IMR-90 (cell line): ENCODE results near the gene MAML2. TPM values are rescaled to one million over a fixed set of nuclear protein-coding genes. Genes with fewer than 3 reads are reported as not detected.

ENCODE experiments used
- ATAC-seq: fragments of 200-7000 bp; cut with Tn5 transposase; 2 replicates; pipeline ENCODE4 v1.9.1; 2020; ENCODE audit warnings: low read depth, mild to moderate bottlenecking, moderate library complexity
- BruUV-seq: library from RNA; stranded (reverse); fragments of 400-500 nt; replicated peaks from 2 replicates; lab custom pipeline; 2021; lab: Mats Ljungman, UMichigan
- CTCF ChIA-PET: fragments of 300-600 bp; formaldehyde crosslinking; extraction: SDS; loops from one replicate; lab custom pipeline; 2021; ENCODE audit warnings: antibody characterized with exemption; lab: Yijun Ruan, JAX
- POLR2A ChIA-PET: fragments of 300-600 bp; sonication (Branson Sonifier 250); formaldehyde crosslinking; loops from one replicate; lab custom pipeline; 2022; ENCODE audit warnings: antibody characterized with exemption; ENCODE audit not compliant: unreplicated experiment; lab: Charles Lee
- DNase-seq: peaks from one replicate; pipeline ENCODE4 v3.0.0; 2013
- H2AFZ ChIP-seq: replicated peaks from 2 replicates; pipeline ENCODE3; 2013; ENCODE audit warnings: low read length, mild to moderate bottlenecking; ENCODE audit not compliant: poor library complexity
- H2AK5ac ChIP-seq: 2 replicates; pipeline ENCODE4 v1.6.1; 2013; ENCODE audit warnings: low read depth, low read length, inconsistent platforms
- H2AK9ac ChIP-seq: replicated peaks from 2 replicates; pipeline ENCODE3; 2013; ENCODE audit warnings: mild to moderate bottlenecking, low read depth, low read length, moderate library complexity; ENCODE audit not compliant: poor library complexity
- H2BK120ac ChIP-seq: 2 replicates; pipeline ENCODE4 v1.6.1; 2013; ENCODE audit warnings: low read depth, low read length, inconsistent platforms
- H2BK15ac ChIP-seq: 3 replicates; pipeline ENCODE4 v1.6.1; 2013; ENCODE audit warnings: low read depth, low read length, inconsistent platforms
- H2BK20ac ChIP-seq: 2 replicates; pipeline ENCODE4 v1.6.1; 2013; ENCODE audit warnings: low read depth, mild to moderate bottlenecking, inconsistent platforms, low read length, moderate library complexity
- H2BK5ac ChIP-seq: 2 replicates; pipeline ENCODE4 v1.6.1; 2013; ENCODE audit warnings: mild to moderate bottlenecking, low read depth, low read length, inconsistent platforms; ENCODE audit not compliant: poor library complexity, severe bottlenecking
- H3K14ac ChIP-seq: replicated peaks from 2 replicates; pipeline ENCODE4 v1.6.1; 2013; ENCODE audit warnings: low read depth, low read length, inconsistent platforms
- H3K18ac ChIP-seq: 2 replicates; pipeline ENCODE4 v1.6.1; 2013; ENCODE audit warnings: low read depth, low read length, control low read depth
- H3K23ac ChIP-seq: 2 replicates; pipeline ENCODE4 v1.6.1; 2013; ENCODE audit warnings: low read depth, low read length, inconsistent platforms
- H3K27ac ChIP-seq: 2 replicates; pipeline ENCODE4 v1.5.1; 2013; ENCODE audit warnings: mild to moderate bottlenecking, control low read depth, low read length; ENCODE audit not compliant: insufficient read depth
- H3K27me3 ChIP-seq: 2 replicates; pipeline ENCODE4 v1.6.1; 2013; ENCODE audit warnings: low read length; ENCODE audit not compliant: control insufficient read depth, insufficient read depth
- H3K36me3 ChIP-seq: 2 replicates; pipeline ENCODE4 v1.6.1; 2013; ENCODE audit warnings: low read length, mixed read lengths; ENCODE audit not compliant: control insufficient read depth, insufficient read depth
- H3K4ac ChIP-seq: 2 replicates; pipeline ENCODE4 v1.6.1; 2013; ENCODE audit warnings: low read depth, low read length, inconsistent platforms
- H3K4me1 ChIP-seq: 2 replicates; pipeline ENCODE4 v1.6.1; 2013; ENCODE audit warnings: low read length, mixed read lengths; ENCODE audit not compliant: control insufficient read depth, insufficient read depth
- H3K4me2 ChIP-seq: 2 replicates; pipeline ENCODE4 v1.6.1; 2013; ENCODE audit warnings: low read depth, mild to moderate bottlenecking, control low read depth, low read length, moderate library complexity
- H3K4me3 ChIP-seq: 2 replicates; pipeline ENCODE4 v1.5.1; 2013; ENCODE audit warnings: low read depth, mild to moderate bottlenecking, control low read depth, low read length, moderate library complexity; ENCODE audit not compliant: insufficient read depth
- H3K56ac ChIP-seq: 2 replicates; pipeline ENCODE4 v1.6.1; 2013; ENCODE audit warnings: low read length, inconsistent platforms; ENCODE audit not compliant: insufficient read depth; ENCODE audit errors: extremely low read depth
- H3K79me1 ChIP-seq, 2 experiments: 2 replicates each; pipeline ENCODE4 v1.6.1; 2013; ENCODE audit warnings: low read length in 2 of 2, inconsistent platforms in 1 of 2, low read depth in 1 of 2
- H3K9ac ChIP-seq: 2 replicates; pipeline ENCODE4 v1.6.1; 2013; ENCODE audit warnings: low read depth, low read length, control low read depth
- H3K9me1 ChIP-seq: 2 replicates; pipeline ENCODE4 v1.6.1; 2013; ENCODE audit warnings: low read length, inconsistent platforms; ENCODE audit not compliant: insufficient read depth
- H3K9me3 ChIP-seq: 2 replicates; pipeline ENCODE4 v1.6.1; 2013; ENCODE audit warnings: low read length; ENCODE audit not compliant: control insufficient read depth, insufficient read depth
- H4K20me1 ChIP-seq: 2 replicates; pipeline ENCODE4 v1.6.1; 2013; ENCODE audit warnings: low read length, inconsistent platforms; ENCODE audit not compliant: insufficient read depth
- H4K5ac ChIP-seq: 2 replicates; pipeline ENCODE4 v1.6.1; 2013; ENCODE audit warnings: mild to moderate bottlenecking, low read depth, low read length, control low read depth
- H4K8ac ChIP-seq, 2 experiments: 2 replicates each; pipeline ENCODE4 v1.6.1; 2013; ENCODE audit warnings: low read depth in 2 of 2, low read length in 2 of 2, control low read depth in 1 of 2, inconsistent platforms in 1 of 2
- H4K91ac ChIP-seq: 2 replicates; pipeline ENCODE4 v1.6.1; 2013; ENCODE audit warnings: low read depth, low read length, inconsistent platforms; ENCODE audit not compliant: insufficient read depth
- BHLHE40 ChIP-seq: fragments of 150-350 bp; IDR thresholded peaks from 2 replicates; pipeline ENCODE4 v1.6.1; 2016; ENCODE audit warnings: mild to moderate bottlenecking, low read depth, low read length
- CEBPB ChIP-seq: IDR thresholded peaks from 2 replicates; pipeline ENCODE4 v1.6.1; 2012; ENCODE audit warnings: low read depth, low read length, improper control_type of control experiment
- CHD1 ChIP-seq: IDR thresholded peaks from 2 replicates; pipeline ENCODE4 v1.6.1; 2012; ENCODE audit warnings: low read depth, low read length, improper control_type of control experiment
- CTCF ChIP-seq: conservative IDR thresholded peaks from 2 replicates; pipeline ENCODE4 v1.5.1; 2012; ENCODE audit warnings: mild to moderate bottlenecking, low read depth, low read length, improper control_type of control experiment
- ELK1 ChIP-seq: fragments of 150-350 bp; IDR thresholded peaks from 2 replicates; pipeline ENCODE4 v1.6.1; 2016; ENCODE audit warnings: low read depth, mild to moderate bottlenecking, low read length, moderate library complexity, borderline replicate concordance
- FOS ChIP-seq: fragments of 150-350 bp; IDR thresholded peaks from 2 replicates; pipeline ENCODE4 v1.6.1; 2016; ENCODE audit warnings: low read depth, low read length
- MAFK ChIP-seq: IDR thresholded peaks from 2 replicates; pipeline ENCODE4 v1.6.1; 2012; ENCODE audit warnings: low read depth, low read length, improper control_type of control experiment
- MAZ ChIP-seq: IDR thresholded peaks from 2 replicates; pipeline ENCODE4 v1.6.1; 2012; ENCODE audit warnings: low read depth, mild to moderate bottlenecking, low read length, improper control_type of control experiment, moderate library complexity, borderline replicate concordance
- MXI1 ChIP-seq: IDR thresholded peaks from 2 replicates; pipeline ENCODE4 v1.6.1; 2012; ENCODE audit warnings: low read depth, mild to moderate bottlenecking, low read length, moderate library complexity, borderline replicate concordance
- NFE2L2 ChIP-seq: fragments of 150-350 bp; IDR thresholded peaks from 2 replicates; pipeline ENCODE4 v1.6.1; 2016; ENCODE audit warnings: low read depth, mild to moderate bottlenecking, low read length
- POLR2A ChIP-seq: IDR thresholded peaks from 2 replicates; pipeline ENCODE4 v1.6.1; 2012; ENCODE audit warnings: mild to moderate bottlenecking, low read depth, low read length
- RAD21 ChIP-seq: IDR thresholded peaks from 2 replicates; pipeline ENCODE4 v1.6.1; 2012; ENCODE audit warnings: low read length, improper control_type of control experiment
- RCOR1 ChIP-seq: IDR thresholded peaks from 2 replicates; pipeline ENCODE4 v1.6.1; 2012; ENCODE audit warnings: mild to moderate bottlenecking, low read length, improper control_type of control experiment; ENCODE audit not compliant: insufficient replicate concordance
- RFX5 ChIP-seq: IDR thresholded peaks from 2 replicates; pipeline ENCODE4 v1.8.0; 2012; ENCODE audit warnings: low read depth, mild to moderate bottlenecking, low read length, moderate library complexity
- SMC3 ChIP-seq: fragments of 150-350 bp; IDR thresholded peaks from 2 replicates; pipeline ENCODE4 v1.6.1; 2016; ENCODE audit warnings: low read depth, mild to moderate bottlenecking, antibody characterized with exemption, low read length, moderate library complexity
- USF2 ChIP-seq: fragments of 150-350 bp; IDR thresholded peaks from 2 replicates; pipeline ENCODE4 v1.6.1; 2017; ENCODE audit warnings: mild to moderate bottlenecking, antibody characterized with exemption, low read length, low read depth
- WGBS, 2 experiments: methylation state at CpG; one replicate each; pipeline versions ENCODE4 v1.1.5 to v1.1.7; 2013; ENCODE audit warnings: missing lambda C conversion rate in 2 of 2; ENCODE audit not compliant: insufficient read length in 1 of 2; ENCODE audit errors: extremely low coverage in 2 of 2; 5-methylcytosine and 5-hydroxymethylcytosine counted together
- dilution Hi-C: fragments of 300-500 bp; cut with HindIII; formaldehyde crosslinking; loops from one replicate; pipeline ENCODE4 v1.14.3; 2018; ENCODE audit warnings: low sequenced_read_pairs; ENCODE audit not compliant: unreplicated experiment
- in situ Hi-C: fragments of 300-500 bp; cut with MboI; formaldehyde crosslinking; loops from 3 replicates; pipeline ENCODE4 v1.14.3; 2019; ENCODE audit warnings: low sequenced_read_pairs, inconsistent platforms, mixed read lengths
- intact Hi-C: fragments of 100-400 bp; cut with micrococcal nuclease; formaldehyde crosslinking; loops from 2 replicates; pipeline ENCODE4 v1.10.0; 2022
- polyA plus RNA-seq, 3 experiments: library from polyadenylated mRNA; depleted of rRNA; stranded (reverse); fragments of >200 nt; gene quantifications; 2 replicates each; pipeline ENCODE4 v1.2.3, GENCODE V29; 2012; ENCODE audit warnings: low replicate concordance in 1 of 3
- total RNA-seq: library from RNA; depleted of rRNA; stranded (reverse); fragments of >200 nt; gene quantifications from 2 replicates; pipeline ENCODE4 v1.2.3, GENCODE V29; 2012

MAML2 gene
- total and polyA plus RNA-seq, 2 of the 4 experiments (the other 2 are of a cell fraction), result 15.0 to 19.5 TPM

GRCh38 chr11:96004862-96005261 is 338.1 kb downstream of the MAML2 start:
- no peak overlapping the region for H2BK5ac ChIP-seq
- no peak overlapping the region for H3K9ac ChIP-seq
- intact Hi-C loops, result no loop called here
- ATAC-seq, result no peak
- peaks cover 18 to 35% of the 10 kb centered on the region in 2 experiments for H3K79me1 ChIP-seq
- H4K5ac ChIP-seq, result peak overlapping the region; percentile 35; the same call in 1 of the 2 replicates
- no peak overlapping the region; the same call in 1 of the 2 replicates for H2AK5ac ChIP-seq
- in situ Hi-C loops, result no loop called here
- no peak overlapping the region for H3K4ac ChIP-seq
- peak overlapping the region; percentile 52; the same call in 1 of the 2 replicates for H2BK120ac ChIP-seq
- no peak overlapping the region for H3K4me3 ChIP-seq
- H2AK9ac ChIP-seq, result no peak overlapping the region
- H3K14ac ChIP-seq, result 0 out of 2 replicates have a peak overlapping the region, but pooled peaks have one; percentile 60
- 0 out of 2 replicates have a peak overlapping the region, but pooled peaks have one; percentile 5 for H3K23ac ChIP-seq
- H2BK15ac ChIP-seq, result peak overlapping the region; percentile 20; the same call in 1 of the 3 replicates
- no peak for DNase-seq
- peaks cover 8% of the 10 kb centered on the region; the same call in 1 of the 2 replicates for H3K4me1 ChIP-seq
- CTCF ChIA-PET, result no interaction called here
- H3K36me3 ChIP-seq, result no peaks in the 10 kb centered on the region
- no peak overlapping the region for H4K8ac ChIP-seq
- H3K27me3 ChIP-seq, result no peaks in the 10 kb centered on the region
- POLR2A ChIA-PET, result no interaction called here
- no TSS peak for BruUV-seq
- no CpG with 5 or more reads among the region's 1 CpG for WGBS, 2 experiments
- H3K56ac ChIP-seq, result no peak overlapping the region
- no peak overlapping the region; the same call in 1 of the 2 replicates for H4K91ac ChIP-seq
- no peak overlapping the region for H3K27ac ChIP-seq
- peak overlapping the region; percentile 52; the same call in 1 of the 2 replicates for H3K18ac ChIP-seq
- H3K9me3 ChIP-seq, result peaks cover 2% of the 10 kb centered on the region; the same call in 1 of the 2 replicates
- no peaks in the 10 kb centered on the region for H4K20me1 ChIP-seq
- peak overlapping the region; percentile 34; the same call in 1 of the 2 replicates for H2BK20ac ChIP-seq
- H3K9me1 ChIP-seq, result no peaks in the 10 kb centered on the region
- TF ChIP-seq CEBPB (no peak), BHLHE40 (no peak), POLR2A (no peak), USF2 (no peak), SMC3 (no peak), RFX5 (no peak), MAFK (no peak), MXI1 (no peak), ELK1 (no peak), CHD1 (no peak), MAZ (no peak), FOS (no peak), RAD21 (no peak), RCOR1 (no peak), CTCF (no peak), NFE2L2 (no peak)
- dilution Hi-C loops, result no loop called here
- H2AFZ ChIP-seq, result no peak overlapping the region
- H3K4me2 ChIP-seq, result no peak overlapping the region
